ENCODE measurements around the gene CRLF1.

The CRLF1 gene

GRCh38 chr19:18651300-18651699 lies 44.7 kb upstream of the CRLF1 start:
- Mint-ChIP-seq H3K36me3 (ENCODE audit: low read depth) (no peaks in the 10 kb centered on the region), H3K9me3 (no peaks in the 10 kb centered on the region), H3K4me3 (peak overlapping the region; percentile 30), H3K27ac (peak overlapping the region; percentile 85), H3K4me1 (peaks cover 69% of the 10 kb centered on the region), H3K27me3 (ENCODE audit: low read depth, poor library complexity) (peaks cover 3% of the 10 kb centered on the region)
- no peak for TF ChIP-seq CTCF (IDR thresholded peaks at IDR 0.05)
- no peak for DNase-seq

- Mint-ChIP-seq H3K4me3 (peak overlapping the region; percentile 30), H3K27ac (peak overlapping the region; percentile 85), H3K4me1 (peaks cover 64% of the 10 kb centered on the region)
Measured at GRCh38 chr19:18650468-18651041, 44.0 kb upstream of the CRLF1 start.

GRCh38 chr19:18650021-18650390 lies 43.4 kb upstream of the CRLF1 start:
- Mint-ChIP-seq H3K4me3 (peak overlapping the region; percentile 49), H3K9me3 (no peaks in the 10 kb centered on the region), H3K4me1 (peaks cover 66% of the 10 kb centered on the region), H3K36me3 (ENCODE audit: low read depth) (no peaks in the 10 kb centered on the region), H3K27me3 (ENCODE audit: low read depth, poor library complexity) (peaks cover 3% of the 10 kb centered on the region), H3K27ac (peak overlapping the region; percentile 85)
- no peak for DNase-seq
- no peak for TF ChIP-seq CTCF (IDR thresholded peaks at IDR 0.05)

More at GRCh38 chr19:18650468-18651041, 44.0 kb upstream of the CRLF1 start:
- peak; percentile 54 for DNase-seq
- no peak for TF ChIP-seq CTCF (IDR thresholded peaks at IDR 0.05)
- no peaks in the 10 kb centered on the region for H3K36me3 Mint-ChIP-seq (ENCODE audit: low read depth)
- no peaks in the 10 kb centered on the region for H3K9me3 Mint-ChIP-seq
- peaks cover 3% of the 10 kb centered on the region for H3K27me3 Mint-ChIP-seq (ENCODE audit: low read depth, poor library complexity)

GRCh38 chr19:18649371-18650020 lies 42.9 kb upstream of the CRLF1 start:
- Mint-ChIP-seq H3K27me3 (ENCODE audit: low read depth, poor library complexity) (peaks cover 2% of the 10 kb centered on the region), H3K36me3 (ENCODE audit: low read depth) (no peaks in the 10 kb centered on the region), H3K9me3 (no peaks in the 10 kb centered on the region), H3K4me3 (peak overlapping the region; percentile 58), H3K27ac (peak overlapping the region; percentile 85), H3K4me1 (peaks cover 71% of the 10 kb centered on the region)
- TF ChIP-seq CTCF (IDR thresholded peaks at IDR 0.05) = no peak
- DNase-seq = peak; percentile 63

- H3K36me3 Mint-ChIP-seq (ENCODE audit: low read depth) = peaks cover 2% of the 10 kb centered on the region
- H3K9me3 Mint-ChIP-seq = no peaks in the 10 kb centered on the region
- peak overlapping the region; percentile 58 for H3K4me3 Mint-ChIP-seq
- peaks cover 2% of the 10 kb centered on the region for H3K27me3 Mint-ChIP-seq (ENCODE audit: low read depth, poor library complexity)
- H3K4me1 Mint-ChIP-seq = peaks cover 77% of the 10 kb centered on the region
- no peak for TF ChIP-seq CTCF (IDR thresholded peaks at IDR 0.05)
- no peak for DNase-seq
- peak overlapping the region; percentile 20 for H3K27ac Mint-ChIP-seq
Measured at GRCh38 chr19:18648973-18649315, 42.3 kb upstream of the CRLF1 start.

- H3K9me3 Mint-ChIP-seq = no peaks in the 10 kb centered on the region
- no peak for DNase-seq
- H3K4me1 Mint-ChIP-seq = peaks cover 77% of the 10 kb centered on the region
- H3K4me3 Mint-ChIP-seq = peak overlapping the region; percentile 52
- TF ChIP-seq CTCF (IDR thresholded peaks at IDR 0.05) = no peak
- peaks cover 4% of the 10 kb centered on the region for H3K36me3 Mint-ChIP-seq (ENCODE audit: low read depth)
- H3K27me3 Mint-ChIP-seq (ENCODE audit: low read depth, poor library complexity) = peaks cover 2% of the 10 kb centered on the region
- no peak overlapping the region for H3K27ac Mint-ChIP-seq
Measured at GRCh38 chr19:18647807-18648206, 41.2 kb upstream of the CRLF1 start.
